ENCODE data around the gene TWF1.

The TWF1 gene

DNA sequence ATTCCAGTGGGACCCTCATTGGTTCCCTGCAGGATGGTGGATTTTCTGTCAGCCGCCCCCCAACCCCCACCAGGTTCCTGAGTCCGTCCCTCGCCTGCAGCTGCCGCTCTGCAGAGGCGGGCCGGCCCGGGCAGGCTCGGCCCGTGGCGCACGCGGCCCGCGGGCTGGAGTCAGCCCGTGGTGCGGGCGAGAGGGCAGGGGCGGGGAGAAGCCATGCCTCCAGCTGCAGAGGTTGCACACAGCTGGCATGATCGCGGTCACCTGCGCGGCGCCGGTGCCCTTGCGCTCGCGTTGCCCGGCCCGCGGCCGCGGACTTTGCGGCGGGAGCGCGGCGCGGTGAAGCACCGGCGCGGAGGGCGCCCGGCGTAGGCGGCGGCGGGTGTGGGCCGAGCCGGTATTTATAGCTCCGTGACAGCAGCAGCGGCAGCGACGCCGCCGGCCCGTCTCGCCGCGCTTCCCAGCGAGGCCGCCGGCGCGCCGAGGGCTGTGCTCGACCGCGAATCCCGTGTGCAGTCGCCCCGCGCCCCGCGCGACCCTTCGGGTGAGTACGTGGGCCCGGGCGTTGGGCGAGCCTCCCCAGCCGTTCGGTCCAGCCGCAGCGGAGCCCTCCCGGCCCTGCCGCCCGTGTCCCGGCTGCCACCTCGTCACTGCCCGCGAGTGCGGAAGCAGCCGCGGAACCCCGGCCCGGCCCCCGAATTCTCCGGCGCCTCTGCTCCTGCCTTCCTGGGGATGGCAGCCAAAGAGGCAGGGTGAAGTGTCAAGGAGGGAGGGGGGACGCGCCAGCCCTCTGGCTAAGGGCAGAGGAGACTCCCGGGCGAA lies 29.7 kb upstream of the TWF1 start, which contains the start of gene TMEM117:
Gene TMEM117, plus strand, starts transcription at position 426 of the 819 bp plus-strand sequence.
- no peaks in the 10 kb centered on the region for H3K9me3 ChIP-seq (ENCODE audit: control insufficient read depth in 1 of 2, low read length in 2 of 2)
- H3K4me1 ChIP-seq (ENCODE audit: control insufficient read depth in 1 of 2, insufficient read depth in 2 of 2, low read length in 2 of 2), result peaks cover 10 to 26% of the 10 kb centered on the region in 2 donors
- peak within 1 kb of the TSS; percentile 77 to 87 for H3K9ac ChIP-seq (ENCODE audit: low read depth in 1 of 2, low read length in 2 of 2)
- no peaks in the 10 kb centered on the region for H3K36me3 ChIP-seq (ENCODE audit: control insufficient read depth in 1 of 2, insufficient read depth in 2 of 2, low read length in 2 of 2)
- peak within 1 kb of the TSS; percentile 94 for H3K27ac ChIP-seq (ENCODE audit: low read depth, low read length)
- H3K4me3 ChIP-seq (ENCODE audit: low read depth in 1 of 2, low read length in 2 of 2), result peak within 1 kb of the TSS; percentile 72 to 84
- no peaks in the 10 kb centered on the region for H3K27me3 ChIP-seq (ENCODE audit: control insufficient read depth in 1 of 2, insufficient read depth in 2 of 2, low read length in 2 of 2)

DNA sequence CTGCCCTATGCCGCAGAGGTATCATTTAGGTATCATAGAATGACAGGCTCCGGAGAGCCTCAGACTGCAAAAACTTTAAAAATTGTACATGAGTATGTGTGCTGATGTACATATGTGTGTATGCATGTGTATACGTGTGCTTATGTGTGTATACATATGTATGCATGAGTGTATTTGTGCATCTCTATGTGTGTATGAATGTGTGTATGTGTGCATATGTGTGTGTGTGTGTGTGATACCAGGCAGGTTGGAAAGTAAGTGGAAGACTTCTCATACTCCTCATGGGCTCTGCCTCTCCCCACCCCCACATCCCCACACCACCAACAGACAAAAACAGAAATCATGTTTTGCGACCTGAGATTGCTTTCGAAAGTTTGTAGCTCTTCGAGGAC lies 29.1 kb upstream of the TWF1 start:
- Histone ChIP-seq H3K27me3 (ENCODE audit: control insufficient read depth in 1 of 2, insufficient read depth in 2 of 2, low read length in 2 of 2) (no peaks in the 10 kb centered on the region), H3K9ac (ENCODE audit: low read depth in 1 of 2, low read length in 2 of 2) (peak overlapping the region; percentile 77 to 87), H3K4me1 (ENCODE audit: control insufficient read depth in 1 of 2, insufficient read depth in 2 of 2, low read length in 2 of 2) (peaks cover 10 to 26% of the 10 kb centered on the region in 2 donors), H3K4me3 (ENCODE audit: low read depth in 1 of 2, low read length in 2 of 2) (peak overlapping the region; percentile 72 to 84), H3K9me3 (ENCODE audit: control insufficient read depth in 1 of 2, low read length in 2 of 2) (no peaks in the 10 kb centered on the region), H3K36me3 (ENCODE audit: control insufficient read depth in 1 of 2, insufficient read depth in 2 of 2, low read length in 2 of 2) (no peaks in the 10 kb centered on the region), H3K27ac (ENCODE audit: low read depth, low read length) (no peak overlapping the region)

DNA sequence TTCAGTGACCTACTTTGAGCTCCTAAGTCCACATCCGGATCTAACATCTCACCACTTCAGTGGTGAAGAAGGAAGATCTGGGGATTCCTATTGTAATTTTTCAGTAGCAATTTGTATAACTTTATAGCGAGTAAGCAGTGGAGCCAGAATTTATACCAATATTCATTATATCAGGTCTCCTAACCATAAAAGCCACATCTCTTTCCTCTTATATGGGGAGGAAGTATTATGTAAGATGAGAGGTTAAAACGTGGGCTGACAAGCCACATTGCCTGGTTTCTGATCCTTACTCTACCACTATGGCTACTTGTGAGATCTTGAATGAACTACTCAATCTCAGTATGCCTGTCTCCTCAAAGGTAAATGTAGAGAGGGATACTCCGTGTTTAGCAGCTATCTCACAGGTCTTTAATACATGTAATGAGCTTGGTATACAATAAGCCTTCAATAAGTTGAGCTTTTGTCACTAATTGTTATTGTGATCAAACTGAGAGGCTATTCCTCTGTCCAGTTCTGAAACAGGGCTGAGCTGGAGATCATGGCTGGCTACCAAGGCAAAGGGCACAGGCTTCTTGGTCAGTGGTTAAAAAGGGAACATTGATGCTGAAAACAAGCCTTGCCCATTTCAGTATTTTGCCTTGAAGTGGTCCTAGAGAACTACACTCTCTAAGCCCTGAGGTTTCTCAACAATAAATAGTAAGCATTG lies 26.5 kb upstream of the TWF1 start:
- no peak overlapping the region for H3K4me3 ChIP-seq (ENCODE audit: low read depth in 1 of 2, low read length in 2 of 2)
- H3K36me3 ChIP-seq (ENCODE audit: control insufficient read depth in 1 of 2, insufficient read depth in 2 of 2, low read length in 2 of 2), result no peaks in the 10 kb centered on the region
- H3K27ac ChIP-seq (ENCODE audit: low read depth, low read length), result no peak overlapping the region
- no peaks in the 10 kb centered on the region for H3K27me3 ChIP-seq (ENCODE audit: control insufficient read depth in 1 of 2, insufficient read depth in 2 of 2, low read length in 2 of 2)
- H3K9me3 ChIP-seq (ENCODE audit: control insufficient read depth in 1 of 2, low read length in 2 of 2), result no peaks in the 10 kb centered on the region
- H3K9ac ChIP-seq (ENCODE audit: low read depth in 1 of 2, low read length in 2 of 2), result no peak overlapping the region
- peaks cover 10 to 18% of the 10 kb centered on the region in 2 donors for H3K4me1 ChIP-seq (ENCODE audit: control insufficient read depth in 1 of 2, insufficient read depth in 2 of 2, low read length in 2 of 2)

GRCh38 chr12:43827093-43827492 lies 21.0 kb upstream of the TWF1 start:
- Histone ChIP-seq H3K9me3 (ENCODE audit: control insufficient read depth in 1 of 2, low read length in 2 of 2) (no peaks in the 10 kb centered on the region), H3K4me3 (ENCODE audit: low read depth in 1 of 2, low read length in 2 of 2) (no peak overlapping the region), H3K27ac (ENCODE audit: low read depth, low read length) (no peak overlapping the region), H3K9ac (ENCODE audit: low read depth in 1 of 2, low read length in 2 of 2) (no peak overlapping the region), H3K27me3 (ENCODE audit: control insufficient read depth in 1 of 2, insufficient read depth in 2 of 2, low read length in 2 of 2) (no peaks in the 10 kb centered on the region), H3K4me1 (ENCODE audit: control insufficient read depth in 1 of 2, insufficient read depth in 2 of 2, low read length in 2 of 2) (peaks cover 0 to 1% of the 10 kb centered on the region in 2 donors), H3K36me3 (ENCODE audit: control insufficient read depth in 1 of 2, insufficient read depth in 2 of 2, low read length in 2 of 2) (no peaks in the 10 kb centered on the region)

GRCh38 chr12:43826681-43827080 lies 20.6 kb upstream of the TWF1 start:
- H3K36me3 ChIP-seq (ENCODE audit: control insufficient read depth in 1 of 2, insufficient read depth in 2 of 2, low read length in 2 of 2), result no peaks in the 10 kb centered on the region
- no peaks in the 10 kb centered on the region for H3K4me1 ChIP-seq (ENCODE audit: control insufficient read depth in 1 of 2, insufficient read depth in 2 of 2, low read length in 2 of 2)
- no peak overlapping the region for H3K27ac ChIP-seq (ENCODE audit: low read depth, low read length)
- H3K9me3 ChIP-seq (ENCODE audit: control insufficient read depth in 1 of 2, low read length in 2 of 2), result no peaks in the 10 kb centered on the region
- H3K4me3 ChIP-seq (ENCODE audit: low read depth in 1 of 2, low read length in 2 of 2), result no peak overlapping the region
- no peak overlapping the region for H3K9ac ChIP-seq (ENCODE audit: low read depth in 1 of 2, low read length in 2 of 2)
- H3K27me3 ChIP-seq (ENCODE audit: control insufficient read depth in 1 of 2, insufficient read depth in 2 of 2, low read length in 2 of 2), result no peaks in the 10 kb centered on the region

DNA sequence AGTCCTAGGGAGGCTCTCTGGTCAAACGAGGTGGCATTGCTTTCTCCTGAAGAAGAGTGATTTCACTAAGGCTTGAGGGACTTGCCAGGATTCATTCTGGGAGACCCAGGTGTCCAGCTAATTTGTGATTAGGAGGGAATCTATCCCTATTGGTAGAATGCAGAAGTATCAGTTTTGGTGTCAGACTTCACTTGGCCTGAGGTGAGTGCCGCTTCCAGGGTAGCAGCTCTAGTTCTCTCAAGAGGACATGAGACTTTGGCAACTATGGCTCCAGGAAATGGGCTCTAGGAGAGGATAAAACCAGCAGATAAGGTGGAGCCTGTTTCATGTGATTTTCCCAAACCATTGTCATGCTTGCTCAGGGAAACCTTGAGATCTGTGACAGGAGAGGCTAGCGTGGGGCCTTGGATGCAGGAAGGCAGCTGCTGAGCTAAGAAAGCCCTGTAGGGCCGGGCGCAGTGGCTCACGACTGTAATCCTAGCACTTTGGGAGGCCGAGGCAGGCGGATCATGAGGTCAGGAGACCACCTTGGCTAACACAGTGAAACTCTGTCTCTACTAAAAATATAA lies 18.2 kb upstream of the TWF1 start:
- H3K27me3 ChIP-seq (ENCODE audit: control insufficient read depth in 1 of 2, insufficient read depth in 2 of 2, low read length in 2 of 2), result no peaks in the 10 kb centered on the region
- no peak overlapping the region for H3K4me3 ChIP-seq (ENCODE audit: low read depth in 1 of 2, low read length in 2 of 2)
- no peaks in the 10 kb centered on the region for H3K9me3 ChIP-seq (ENCODE audit: control insufficient read depth in 1 of 2, low read length in 2 of 2)
- no peaks in the 10 kb centered on the region for H3K36me3 ChIP-seq (ENCODE audit: control insufficient read depth in 1 of 2, insufficient read depth in 2 of 2, low read length in 2 of 2)
- no peaks in the 10 kb centered on the region for H3K4me1 ChIP-seq (ENCODE audit: control insufficient read depth in 1 of 2, insufficient read depth in 2 of 2, low read length in 2 of 2)
- H3K9ac ChIP-seq (ENCODE audit: low read depth in 1 of 2, low read length in 2 of 2), result no peak overlapping the region
- no peak overlapping the region for H3K27ac ChIP-seq (ENCODE audit: low read depth, low read length)

- Histone ChIP-seq H3K4me1 (ENCODE audit: control insufficient read depth in 1 of 2, insufficient read depth in 2 of 2, low read length in 2 of 2) (peaks cover 0 to 3% of the 10 kb centered on the region in 2 donors), H3K27ac (ENCODE audit: low read depth, low read length) (no peak overlapping the region), H3K9ac (ENCODE audit: low read depth in 1 of 2, low read length in 2 of 2) (no peak overlapping the region), H3K9me3 (ENCODE audit: control insufficient read depth in 1 of 2, low read length in 2 of 2) (no peaks in the 10 kb centered on the region), H3K4me3 (ENCODE audit: low read depth in 1 of 2, low read length in 2 of 2) (no peak overlapping the region), H3K36me3 (ENCODE audit: control insufficient read depth in 1 of 2, insufficient read depth in 2 of 2, low read length in 2 of 2) (no peaks in the 10 kb centered on the region), H3K27me3 (ENCODE audit: control insufficient read depth in 1 of 2, insufficient read depth in 2 of 2, low read length in 2 of 2) (no peaks in the 10 kb centered on the region)
Measured at GRCh38 chr12:43816168-43816567, 10.1 kb upstream of the TWF1 start.

- Histone ChIP-seq H3K9me3 (ENCODE audit: control insufficient read depth in 1 of 2, low read length in 2 of 2) (no peaks in the 10 kb centered on the region), H3K27ac (ENCODE audit: low read depth, low read length) (no peak overlapping the region), H3K4me1 (ENCODE audit: control insufficient read depth in 1 of 2, insufficient read depth in 2 of 2, low read length in 2 of 2) (peaks cover 0 to 3% of the 10 kb centered on the region in 2 donors), H3K27me3 (ENCODE audit: control insufficient read depth in 1 of 2, insufficient read depth in 2 of 2, low read length in 2 of 2) (no peaks in the 10 kb centered on the region), H3K9ac (ENCODE audit: low read depth in 1 of 2, low read length in 2 of 2) (no peak overlapping the region), H3K4me3 (ENCODE audit: low read depth in 1 of 2, low read length in 2 of 2) (no peak overlapping the region), H3K36me3 (ENCODE audit: control insufficient read depth in 1 of 2, insufficient read depth in 2 of 2, low read length in 2 of 2) (no peaks in the 10 kb centered on the region)
Measured at GRCh38 chr12:43815416-43815815, 9.3 kb upstream of the TWF1 start.

DNA sequence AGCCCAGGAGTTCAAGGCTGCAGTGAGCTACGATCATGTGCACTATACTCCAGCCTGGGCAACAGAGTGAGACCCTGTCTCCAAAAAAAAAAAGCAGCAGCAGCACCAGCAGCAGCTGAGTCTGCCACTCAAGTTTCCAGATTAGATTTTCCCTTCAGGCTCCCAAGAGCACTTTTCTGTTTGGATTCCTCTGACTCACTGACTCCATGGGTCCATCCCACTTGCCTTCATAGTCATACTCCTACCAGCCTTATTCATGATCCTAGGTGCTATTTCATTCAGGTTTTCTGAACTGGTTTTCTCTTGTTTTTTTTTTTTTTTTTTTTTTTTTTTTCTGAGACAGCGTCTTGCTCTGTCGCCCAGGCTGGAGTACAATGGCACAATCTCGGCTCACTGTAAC lies 6.8 kb upstream of the TWF1 start:
- Histone ChIP-seq H3K4me1 (ENCODE audit: control insufficient read depth in 1 of 2, insufficient read depth in 2 of 2, low read length in 2 of 2) (peaks cover 0 to 3% of the 10 kb centered on the region in 2 donors), H3K4me3 (ENCODE audit: low read depth in 1 of 2, low read length in 2 of 2) (no peak overlapping the region), H3K27ac (ENCODE audit: low read depth, low read length) (no peak overlapping the region)

GRCh38 chr12:43812057-43812456 lies 5.9 kb upstream of the TWF1 start:
- Histone ChIP-seq H3K27ac (ENCODE audit: low read depth, low read length) (no peak overlapping the region), H3K9ac (ENCODE audit: low read depth in 1 of 2, low read length in 2 of 2) (no peak overlapping the region), H3K4me1 (ENCODE audit: control insufficient read depth in 1 of 2, insufficient read depth in 2 of 2, low read length in 2 of 2) (peaks cover 0 to 5% of the 10 kb centered on the region in 2 donors), H3K4me3 (ENCODE audit: low read depth in 1 of 2, low read length in 2 of 2) (no peak overlapping the region), H3K36me3 (ENCODE audit: control insufficient read depth in 1 of 2, insufficient read depth in 2 of 2, low read length in 2 of 2) (no peaks in the 10 kb centered on the region), H3K27me3 (ENCODE audit: control insufficient read depth in 1 of 2, insufficient read depth in 2 of 2, low read length in 2 of 2) (no peaks in the 10 kb centered on the region), H3K9me3 (ENCODE audit: control insufficient read depth in 1 of 2, low read length in 2 of 2) (no peaks in the 10 kb centered on the region)

More for the DNA sequence above, 6.8 kb upstream of the TWF1 start:
- H3K9ac ChIP-seq (ENCODE audit: low read depth in 1 of 2, low read length in 2 of 2), result no peak overlapping the region
- no peaks in the 10 kb centered on the region for H3K36me3 ChIP-seq (ENCODE audit: control insufficient read depth in 1 of 2, insufficient read depth in 2 of 2, low read length in 2 of 2)
- no peaks in the 10 kb centered on the region for H3K27me3 ChIP-seq (ENCODE audit: control insufficient read depth in 1 of 2, insufficient read depth in 2 of 2, low read length in 2 of 2)
- H3K9me3 ChIP-seq (ENCODE audit: control insufficient read depth in 1 of 2, low read length in 2 of 2), result no peaks in the 10 kb centered on the region

Data from duodenal mucosa (tissue), 2 donors.